ENCODE data around the gene SEC14L5. TPM values are rescaled to one million over a fixed set of nuclear protein-coding genes. Genes with fewer than 3 reads are reported as not detected.

Gene SEC14L5
- total RNA-seq (0.20 and 3.5 TPM in 2 replicates), polyA plus RNA-seq (0.69 and 1.0 TPM in 2 replicates)

DNA sequence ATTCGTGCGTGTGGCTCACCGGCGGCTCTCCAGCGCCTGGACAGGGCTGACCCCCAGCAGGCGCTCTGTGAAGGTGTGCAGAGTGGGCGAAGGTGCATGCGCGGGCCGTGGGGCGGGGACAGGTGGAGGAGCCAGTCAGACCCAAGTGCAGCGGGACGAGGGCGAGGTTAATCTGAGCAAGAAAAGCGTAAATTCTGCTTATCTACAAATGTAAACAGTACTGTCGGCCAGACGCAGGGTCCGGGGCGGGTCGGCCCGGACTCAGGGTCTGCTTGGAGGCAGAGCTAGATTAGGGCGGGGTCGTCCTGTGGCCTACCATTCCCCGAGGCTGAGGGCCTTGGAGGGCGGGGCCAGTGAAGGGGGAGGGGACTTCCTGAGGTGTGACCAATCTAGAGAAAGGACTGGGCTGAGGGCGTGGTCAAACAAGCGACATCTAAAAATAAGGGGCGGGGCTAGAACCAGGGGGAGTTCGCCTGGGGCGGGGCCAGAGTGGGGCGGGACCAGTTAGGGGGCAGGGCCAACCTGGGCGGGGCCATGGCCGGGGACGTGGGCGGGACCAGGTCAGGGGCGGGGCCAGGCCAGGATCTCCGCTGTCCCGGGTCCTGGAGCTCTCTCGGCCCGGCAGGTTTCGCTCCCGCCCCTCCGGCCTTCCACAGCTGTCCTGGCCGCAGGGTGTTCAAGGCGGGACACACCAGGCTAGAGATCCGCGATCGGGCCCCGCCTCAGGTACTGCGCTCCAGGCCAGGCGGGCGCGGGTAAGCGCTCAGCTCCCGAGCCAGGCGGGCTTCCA, at the start of gene SEC14L5:
SEC14L5 (plus strand) TSS at position 611 of the 790 bp plus-strand sequence. CDS start 994 bp downstream, outside the sequence.
- H3K36me3 ChIP-seq (replicated peaks; ENCODE audit: insufficient read depth, low read depth): no peaks in the 10 kb centered on the region
- H3K4me1 ChIP-seq (ENCODE audit: insufficient read depth): peaks cover 4% of the 10 kb centered on the region
- no peak for TF ChIP-seq EZH2 (IDR thresholded peaks at IDR 0.05; ENCODE audit: borderline replicate concordance)
- TF ChIP-seq EZH2phosphoT487 (IDR thresholded peaks at IDR 0.05; ENCODE audit: low read depth, severe bottlenecking, unreplicated experiment): no peak
- TF ChIP-seq, protein P1, sequence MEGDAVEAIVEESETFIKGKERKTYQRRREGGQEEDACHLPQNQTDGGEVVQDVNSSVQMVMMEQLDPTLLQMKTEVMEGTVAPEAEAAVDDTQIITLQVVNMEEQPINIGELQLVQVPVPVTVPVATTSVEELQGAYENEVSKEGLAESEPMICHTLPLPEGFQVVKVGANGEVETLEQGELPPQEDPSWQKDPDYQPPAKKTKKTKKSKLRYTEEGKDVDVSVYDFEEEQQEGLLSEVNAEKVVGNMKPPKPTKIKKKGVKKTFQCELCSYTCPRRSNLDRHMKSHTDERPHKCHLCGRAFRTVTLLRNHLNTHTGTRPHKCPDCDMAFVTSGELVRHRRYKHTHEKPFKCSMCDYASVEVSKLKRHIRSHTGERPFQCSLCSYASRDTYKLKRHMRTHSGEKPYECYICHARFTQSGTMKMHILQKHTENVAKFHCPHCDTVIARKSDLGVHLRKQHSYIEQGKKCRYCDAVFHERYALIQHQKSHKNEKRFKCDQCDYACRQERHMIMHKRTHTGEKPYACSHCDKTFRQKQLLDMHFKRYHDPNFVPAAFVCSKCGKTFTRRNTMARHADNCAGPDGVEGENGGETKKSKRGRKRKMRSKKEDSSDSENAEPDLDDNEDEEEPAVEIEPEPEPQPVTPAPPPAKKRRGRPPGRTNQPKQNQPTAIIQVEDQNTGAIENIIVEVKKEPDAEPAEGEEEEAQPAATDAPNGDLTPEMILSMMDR (IDR thresholded peaks at IDR 0.05; ENCODE audit: poor library complexity): no peak
- DNase-seq (ENCODE audit: low spot score): peak; percentile 100
- peak within 1 kb of the TSS; percentile 3 for H2AFZ ChIP-seq
- H3K79me2 ChIP-seq: no peaks in the 10 kb centered on the region
- H3K27me3 ChIP-seq: no peaks in the 10 kb centered on the region
- H3K9me2 ChIP-seq (replicated peaks; ENCODE audit: insufficient read depth): no peaks in the 10 kb centered on the region
- H3K4me3 ChIP-seq: peak within 1 kb of the TSS; percentile 19
- no peaks in the 10 kb centered on the region for H3K9me3 ChIP-seq (ENCODE audit: low read depth)
- peak within 1 kb of the TSS; percentile 75 for H3K4me2 ChIP-seq
- peak within 1 kb of the TSS; percentile 74 for H3K27ac ChIP-seq
- H4K20me1 ChIP-seq (ENCODE audit: insufficient read depth, poor library complexity, severe bottlenecking): no peaks in the 10 kb centered on the region
- WGBS (ENCODE audit: low lambda C conversion rate, missing lambda C conversion rate): under 1% methylated on average over 33 of the region's 56 CpGs

DNA sequence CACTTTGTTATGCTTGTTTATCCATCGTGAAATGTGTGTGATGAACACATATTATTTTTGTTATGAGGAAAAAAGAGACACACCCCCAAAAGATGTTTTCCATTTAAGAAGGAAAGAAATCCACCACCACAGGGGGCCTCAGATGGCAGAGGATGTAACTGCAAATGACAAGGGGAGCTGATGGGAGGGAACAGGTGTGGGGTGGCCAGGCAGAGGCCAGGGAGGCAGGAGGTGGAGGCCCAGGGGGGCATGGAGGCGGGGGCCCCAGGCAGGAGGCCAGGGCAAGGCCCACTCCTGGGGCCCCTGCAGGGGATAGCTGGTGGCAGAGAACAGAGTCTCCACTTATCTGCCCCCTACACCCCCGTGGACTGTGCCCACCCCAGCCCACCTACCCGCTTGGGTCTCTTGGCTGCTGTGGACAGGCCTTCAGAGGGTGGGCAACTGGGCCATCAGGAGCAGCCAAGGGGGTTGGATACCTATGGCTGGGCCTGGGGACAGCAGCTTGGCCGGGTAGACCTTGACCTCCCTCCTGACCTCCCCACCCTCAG, 49.2 kb upstream of the SEC14L5 start:
- Histone ChIP-seq H3K27me3 (no peaks in the 10 kb centered on the region), H3K4me2 (no peak overlapping the region), H3K4me3 (no peak overlapping the region), H3K4me1 (ENCODE audit: insufficient read depth) (peaks cover 3% of the 10 kb centered on the region), H3K27ac (no peak overlapping the region), H2AFZ (no peak overlapping the region), H3K9me3 (ENCODE audit: low read depth) (no peaks in the 10 kb centered on the region), H3K79me2 (peaks cover 2% of the 10 kb centered on the region), H3K9me2 (replicated peaks; ENCODE audit: insufficient read depth) (no peaks in the 10 kb centered on the region), H4K20me1 (ENCODE audit: insufficient read depth, poor library complexity, severe bottlenecking) (no peaks in the 10 kb centered on the region), H3K36me3 (replicated peaks; ENCODE audit: insufficient read depth, low read depth) (no peaks in the 10 kb centered on the region)
- 98% methylated on average over 3 of the region's 5 CpGs for WGBS (ENCODE audit: low lambda C conversion rate, missing lambda C conversion rate)
- TF ChIP-seq, protein P1 (IDR thresholded peaks at IDR 0.05; ENCODE audit: poor library complexity): no peak
- TF ChIP-seq EZH2phosphoT487 (IDR thresholded peaks at IDR 0.05; ENCODE audit: low read depth, severe bottlenecking, unreplicated experiment): no peak
- no peak for TF ChIP-seq EZH2 (IDR thresholded peaks at IDR 0.05; ENCODE audit: borderline replicate concordance)
- DNase-seq (ENCODE audit: low spot score): no peak

DNA sequence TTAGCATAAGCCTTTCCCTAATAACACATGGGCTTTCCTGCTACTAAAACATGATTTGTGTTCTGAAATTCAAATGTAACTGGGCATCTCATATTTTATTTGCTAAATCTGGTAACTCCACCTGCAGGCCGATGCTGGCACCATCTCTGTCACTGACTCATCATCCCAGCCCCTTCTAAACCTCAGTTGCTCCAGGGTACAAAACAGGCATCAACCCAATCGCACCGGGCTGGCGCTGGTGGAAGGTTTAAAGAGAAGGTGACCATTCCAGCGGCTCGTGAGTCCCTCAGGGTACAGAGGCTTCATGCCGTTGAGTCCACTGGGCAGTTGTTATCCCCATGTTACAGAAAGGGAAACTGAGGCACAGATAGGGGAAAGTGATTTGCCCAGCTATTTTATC, 48.3 kb upstream of the SEC14L5 start:
- no peaks in the 10 kb centered on the region for H4K20me1 ChIP-seq (ENCODE audit: insufficient read depth, poor library complexity, severe bottlenecking)
- H3K27me3 ChIP-seq: no peaks in the 10 kb centered on the region
- no peak overlapping the region for H3K4me3 ChIP-seq
- WGBS (ENCODE audit: low lambda C conversion rate, missing lambda C conversion rate): 92% methylated on average over 7 of the region's 7 CpGs
- no peaks in the 10 kb centered on the region for H3K36me3 ChIP-seq (replicated peaks; ENCODE audit: insufficient read depth, low read depth)
- no peak overlapping the region for H3K4me2 ChIP-seq
- H3K9me3 ChIP-seq (ENCODE audit: low read depth): no peaks in the 10 kb centered on the region
- DNase-seq (ENCODE audit: low spot score): no peak
- no peak overlapping the region for H3K27ac ChIP-seq
- H2AFZ ChIP-seq: no peak overlapping the region
- H3K9me2 ChIP-seq (replicated peaks; ENCODE audit: insufficient read depth): no peaks in the 10 kb centered on the region
- H3K79me2 ChIP-seq: peaks cover 10% of the 10 kb centered on the region
- TF ChIP-seq EZH2 (IDR thresholded peaks at IDR 0.05; ENCODE audit: borderline replicate concordance) (no peak), EZH2phosphoT487 (IDR thresholded peaks at IDR 0.05; ENCODE audit: low read depth, severe bottlenecking, unreplicated experiment) (no peak)
- TF ChIP-seq, protein P1 (IDR thresholded peaks at IDR 0.05; ENCODE audit: poor library complexity): no peak
- H3K4me1 ChIP-seq (ENCODE audit: insufficient read depth): peaks cover 3% of the 10 kb centered on the region
